ENCODE data around the gene MCC. TPM values are rescaled to one million over a fixed set of nuclear protein-coding genes. Genes with fewer than 3 reads are reported as not detected.

Gene MCC
- total and polyA plus RNA-seq, 4 donors, result 1.6 to 38.6 (median 11.2) TPM

- no peaks in the 10 kb centered on the region for H3K27me3 ChIP-seq (ENCODE audit: control insufficient read depth in 3 of 3, insufficient read depth in 3 of 3, low read length in 2 of 3)
- H3K36me3 ChIP-seq (ENCODE audit: control insufficient read depth in 4 of 4, insufficient read depth in 4 of 4, low read length in 4 of 4), result no peaks in the 10 kb centered on the region
- 89 to 92% methylated on average over 3 of the region's 3 CpGs for WGBS, 2 donors
- DNase-seq (no peak), ATAC-seq (ENCODE audit: insufficient read depth, low FRiP score) (no peak)
- H3K4me1 ChIP-seq (ENCODE audit: control insufficient read depth in 5 of 5, insufficient read depth in 5 of 5, low read length in 5 of 5), result peaks cover 6 to 37% (median 9%) of the 10 kb centered on the region in 5 donors
- no peak overlapping the region for H3K4me3 ChIP-seq
- no peak overlapping the region for H3K27ac ChIP-seq (ENCODE audit: low read depth in 1 of 2, low read length in 1 of 2)
- TF ChIP-seq CTCF (IDR thresholded peaks at IDR 0.05; ENCODE audit: control extremely low read depth, extremely low read depth), result no peak
- H3K9me3 ChIP-seq (ENCODE audit: control insufficient read depth in 4 of 4, insufficient read depth in 3 of 4, low read length in 3 of 4), result no peaks in the 10 kb centered on the region
- no peak overlapping the region for H3K9ac ChIP-seq (ENCODE audit: insufficient read depth in 1 of 2, low read length in 2 of 2)
These were observed 235.2 kb downstream of the MCC start for GRCh38 chr5:113253037-113253436.

DNA sequence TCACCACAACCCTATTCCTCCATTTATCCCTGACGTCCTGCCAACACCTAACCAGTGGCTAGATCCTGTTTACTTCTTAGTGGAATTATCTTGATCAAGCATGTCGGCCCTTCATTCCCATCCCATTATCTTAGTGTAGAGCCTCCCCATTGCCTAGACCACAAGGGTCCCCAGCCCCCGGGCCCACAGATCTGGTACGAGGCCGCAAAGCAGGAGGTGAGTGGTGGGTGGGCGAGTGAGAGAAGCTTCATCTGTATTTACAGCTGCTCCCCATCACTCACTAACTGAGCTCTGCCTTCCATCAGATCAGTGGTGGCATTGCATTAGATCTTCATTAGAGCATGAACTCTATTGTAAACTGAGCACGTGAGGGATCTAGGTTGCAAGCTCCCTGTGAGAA, 236.2 kb downstream of the MCC start:
- no peaks in the 10 kb centered on the region for H3K9me3 ChIP-seq (ENCODE audit: control insufficient read depth in 4 of 4, insufficient read depth in 3 of 4, low read length in 3 of 4)
- no peaks in the 10 kb centered on the region for H3K27me3 ChIP-seq (ENCODE audit: control insufficient read depth in 3 of 3, insufficient read depth in 3 of 3, low read length in 2 of 3)
- no peak overlapping the region for H3K9ac ChIP-seq (ENCODE audit: insufficient read depth in 1 of 2, low read length in 2 of 2)
- no peak for TF ChIP-seq CTCF (IDR thresholded peaks at IDR 0.05; ENCODE audit: control extremely low read depth, extremely low read depth)
- no peak for ATAC-seq (ENCODE audit: insufficient read depth, low FRiP score)
- H3K27ac ChIP-seq (ENCODE audit: low read depth in 1 of 2, low read length in 1 of 2), result no peak overlapping the region
- no peak overlapping the region for H3K4me3 ChIP-seq
- no peak for DNase-seq
- WGBS, 2 donors, result 78 to 80% methylated on average over 7 of the region's 7 CpGs
- H3K4me1 ChIP-seq (ENCODE audit: control insufficient read depth in 5 of 5, insufficient read depth in 5 of 5, low read length in 5 of 5), result peaks cover 6 to 39% (median 9%) of the 10 kb centered on the region in 5 donors
- no peaks in the 10 kb centered on the region for H3K36me3 ChIP-seq (ENCODE audit: control insufficient read depth in 4 of 4, insufficient read depth in 4 of 4, low read length in 4 of 4)

- Histone ChIP-seq H3K36me3 (ENCODE audit: control insufficient read depth in 4 of 4, insufficient read depth in 4 of 4, low read length in 4 of 4) (no peaks in the 10 kb centered on the region), H3K27ac (ENCODE audit: low read depth in 1 of 2, low read length in 1 of 2) (peak overlapping the region in 1 of 2 donors; percentile 55), H3K4me1 (ENCODE audit: control insufficient read depth in 5 of 5, insufficient read depth in 5 of 5, low read length in 5 of 5) (peaks cover 6 to 41% (median 14%) of the 10 kb centered on the region in 5 donors), H3K9ac (ENCODE audit: insufficient read depth in 1 of 2, low read length in 2 of 2) (no peak overlapping the region), H3K4me3 (no peak overlapping the region), H3K27me3 (ENCODE audit: control insufficient read depth in 3 of 3, insufficient read depth in 3 of 3, low read length in 2 of 3) (no peaks in the 10 kb centered on the region), H3K9me3 (ENCODE audit: control insufficient read depth in 4 of 4, insufficient read depth in 3 of 4, low read length in 3 of 4) (no peaks in the 10 kb centered on the region)
- ATAC-seq (ENCODE audit: insufficient read depth, low FRiP score), result no peak
- no peak for TF ChIP-seq CTCF (IDR thresholded peaks at IDR 0.05; ENCODE audit: control extremely low read depth, extremely low read depth)
- WGBS, 2 donors, result 57 to 63% methylated on average over 7 of the region's 7 CpGs
- peak; percentile 52 to 85 (median 75) for DNase-seq
These were observed 237.8 kb downstream of the MCC start for GRCh38 chr5:113250341-113250953.

- TF ChIP-seq CTCF (IDR thresholded peaks at IDR 0.05; ENCODE audit: control extremely low read depth, extremely low read depth), result no peak
- DNase-seq (no peak), ATAC-seq (ENCODE audit: insufficient read depth, low FRiP score) (no peak)
- peak overlapping the region in 1 of 2 donors; percentile 55 for H3K27ac ChIP-seq (ENCODE audit: low read depth in 1 of 2, low read length in 1 of 2)
- H3K9me3 ChIP-seq (ENCODE audit: control insufficient read depth in 4 of 4, insufficient read depth in 3 of 4, low read length in 3 of 4), result no peaks in the 10 kb centered on the region
- no peaks in the 10 kb centered on the region for H3K36me3 ChIP-seq (ENCODE audit: control insufficient read depth in 4 of 4, insufficient read depth in 4 of 4, low read length in 4 of 4)
- peaks cover 5 to 44% (median 14%) of the 10 kb centered on the region in 5 donors for H3K4me1 ChIP-seq (ENCODE audit: control insufficient read depth in 5 of 5, insufficient read depth in 5 of 5, low read length in 5 of 5)
- no peak overlapping the region for H3K4me3 ChIP-seq
- no peaks in the 10 kb centered on the region for H3K27me3 ChIP-seq (ENCODE audit: control insufficient read depth in 3 of 3, insufficient read depth in 3 of 3, low read length in 2 of 3)
- 85 to 91% methylated on average over 1 of the region's 1 CpG for WGBS, 2 donors
- H3K9ac ChIP-seq (ENCODE audit: insufficient read depth in 1 of 2, low read length in 2 of 2), result no peak overlapping the region
These were observed 239.0 kb downstream of the MCC start for GRCh38 chr5:113249206-113249605.
